AG04450 (cell line): Measurements from ENCODE around the gene DHRSX. TPM values are rescaled to one million over a fixed set of nuclear protein-coding genes. Genes with fewer than 3 reads are reported as not detected.
"Not testable (repeated sequence)": the region's sequence is repeated elsewhere in the genome, so short reads cannot be mapped to it uniquely, and the experiment has no call there.

Experiments
- CTCF ChIA-PET: fragments of 300-600, 350-600 bp; formaldehyde crosslinking; extraction: SDS; loops from one replicate; lab custom pipeline; 2022; ENCODE audit warnings: antibody characterized with exemption, inconsistent platforms; lab: Charles Lee
- POLR2A ChIA-PET: fragments of 350-600 bp; formaldehyde crosslinking; extraction: SDS; loops from one replicate; lab custom pipeline; 2021; ENCODE audit warnings: antibody characterized with exemption, inconsistent platforms; lab: Yijun Ruan, JAX
- DNase-seq: peaks from one replicate; pipeline ENCODE4 v3.0.0-alpha.2; 2011; ENCODE audit warnings: low read depth, low spot score
- H3K27ac ChIP-seq: one replicate; pipeline ENCODE4 v1.5.1; 2012; ENCODE audit warnings: low read depth, low read length, control low read depth
- H3K27me3 ChIP-seq: one replicate; pipeline ENCODE4 v1.6.0; 2012; ENCODE audit warnings: low read length; ENCODE audit not compliant: control insufficient read depth, insufficient read depth
- H3K4me3 ChIP-seq: 2 replicates; pipeline ENCODE4 v1.5.1; 2011; ENCODE audit warnings: mild to moderate bottlenecking, low read depth, low read length, control low read depth
- H3K9me3 ChIP-seq: 2 replicates; pipeline ENCODE4 v1.5.1; 2012; ENCODE audit warnings: low read length; ENCODE audit not compliant: control insufficient read depth, insufficient read depth
- CTCF ChIP-seq: IDR thresholded peaks from 2 replicates; pipeline ENCODE4 v1.5.1; 2011; ENCODE audit warnings: low read depth, low read length, control low read depth, inconsistent platforms
- polyA plus RNA-seq: library from polyadenylated mRNA; depleted of rRNA; stranded (reverse); fragments of >200 nt; gene quantifications from 2 replicates; pipeline ENCODE4 v1.2.3, GENCODE V29; 2011

Gene DHRSX
- polyA plus RNA-seq, 1 experiment = 43.2 TPM

- Histone ChIP-seq H3K4me3 (no peak overlapping the region), H3K9me3 (no peaks in the 10 kb centered on the region), H3K27me3 (no peaks in the 10 kb centered on the region), H3K27ac (no peak overlapping the region)
- ChIA-PET POLR2A (no interaction called here), CTCF (no interaction called here)
- TF ChIP-seq CTCF = no peak
- DNase-seq = no peak
Measured at GRCh38 chrX:2471641-2472040, 29.1 kb downstream of the DHRSX start.

- H3K9me3 ChIP-seq, H3K27me3 ChIP-seq, H3K27ac ChIP-seq, DNase-seq, H3K4me3 ChIP-seq, CTCF ChIA-PET, POLR2A ChIA-PET: not testable (repeated sequence)
Measured at GRCh38 chrX:2471126-2471525, 29.6 kb downstream of the DHRSX start.

GRCh38 chrX:2469852-2470251, 30.9 kb downstream of the DHRSX start:
- H3K9me3 ChIP-seq, CTCF ChIA-PET, POLR2A ChIA-PET, H3K4me3 ChIP-seq, H3K27me3 ChIP-seq, H3K27ac ChIP-seq, DNase-seq: not testable (repeated sequence)

GRCh38 chrX:2469196-2469685, 31.5 kb downstream of the DHRSX start:
- no peak overlapping the region for H3K4me3 ChIP-seq
- no peaks in the 10 kb centered on the region for H3K9me3 ChIP-seq
- DNase-seq = no peak
- POLR2A ChIA-PET = no interaction called here
- no peaks in the 10 kb centered on the region for H3K27me3 ChIP-seq
- TF ChIP-seq CTCF = no peak
- H3K27ac ChIP-seq = no peak overlapping the region
- CTCF ChIA-PET = no interaction called here

GRCh38 chrX:2468261-2469195, 32.2 kb downstream of the DHRSX start:
- no peak overlapping the region for H3K4me3 ChIP-seq
- H3K27ac ChIP-seq = no peak overlapping the region
- H3K9me3 ChIP-seq = no peaks in the 10 kb centered on the region
- ChIA-PET POLR2A (no interaction called here), CTCF (no interaction called here)
- no peaks in the 10 kb centered on the region for H3K27me3 ChIP-seq
- DNase-seq = no peak
- no peak for TF ChIP-seq CTCF
